ENCODE measurements around the gene CCDC43. TPM values are rescaled to one million over a fixed set of nuclear protein-coding genes. Genes with fewer than 3 reads are reported as not detected.

CCDC43 gene
- total RNA-seq (34.7 and 35.2 TPM in 2 replicates), polyA plus RNA-seq (23.9 and 27.9 TPM in 2 replicates), polyA minus RNA-seq (ENCODE audit: low replicate concordance) (not detected in 2 replicates)
- 24.9 and 27.6 TPM in 2 replicates for polyA plus RNA-seq (2012)

- Histone ChIP-seq H3K4me1 (ENCODE audit: control insufficient read depth, extremely low read depth, insufficient read depth, low read length) (no peaks in the 10 kb centered on the region), H3K36me3 (ENCODE audit: control insufficient read depth, insufficient read depth, low read length) (no peaks in the 10 kb centered on the region), H3K4me3 (replicated peaks in 1 of 4; ENCODE audit: control extremely low read depth in 1 of 4, insufficient read depth in 1 of 4, low read depth in 3 of 4, low read length in 4 of 4) (peak within 1 kb of the TSS; percentile 88 to 100 (median 99)), H3K27ac (ENCODE audit: insufficient read depth, low read length) (peak within 1 kb of the TSS; percentile 89), H3K9me3 (ENCODE audit: control insufficient read depth, insufficient read depth, low read depth, low read length) (no peaks in the 10 kb centered on the region), H3K79me2 (ENCODE audit: control insufficient read depth, insufficient read depth, low read length) (peaks cover 16% of the 10 kb centered on the region), H2AFZ (ENCODE audit: low read length) (peak within 1 kb of the TSS; percentile 97), H3K4me2 (ENCODE audit: extremely low read depth, insufficient read depth, low read length) (peak within 1 kb of the TSS; percentile 98), H4K20me1 (ENCODE audit: control insufficient read depth, extremely low read depth, insufficient read depth, low read length) (no peaks in the 10 kb centered on the region), H3K27me3 (ENCODE audit: control insufficient read depth, insufficient read depth, low read length) (no peaks in the 10 kb centered on the region), H3K9ac (ENCODE audit: insufficient read depth, low read length) (peak within 1 kb of the TSS; percentile 77)
- TF ChIP-seq CTCF (conservative IDR thresholded peaks at IDR 0.05 in 1 of 2, IDR thresholded peaks at IDR 0.05 in 1 of 2; ENCODE audit: low read depth in 1 of 2, low read length in 2 of 2) (no peak), EZH2 (IDR thresholded peaks at IDR 0.05; ENCODE audit: low read length, missing control alignments) (no peak)
- peak; percentile 92 to 96 for DNase-seq (ENCODE audit: low read depth in 2 of 2)
These were observed at the start of gene CCDC43 for GRCh38 chr17:44689477-44690217. CCDC43 (minus strand) TSS chr17:44689776; CDS start chr17:44689753, 23 bp downstream.

- Histone ChIP-seq H3K27ac (ENCODE audit: insufficient read depth, low read length) (no peak overlapping the region), H3K4me3 (replicated peaks in 1 of 4; ENCODE audit: control extremely low read depth in 1 of 4, insufficient read depth in 1 of 4, low read depth in 3 of 4, low read length in 4 of 4) (no peak overlapping the region), H3K36me3 (ENCODE audit: control insufficient read depth, insufficient read depth, low read length) (peaks cover 2% of the 10 kb centered on the region), H3K4me2 (ENCODE audit: extremely low read depth, insufficient read depth, low read length) (no peak overlapping the region), H3K27me3 (ENCODE audit: control insufficient read depth, insufficient read depth, low read length) (no peaks in the 10 kb centered on the region), H2AFZ (ENCODE audit: low read length) (no peak overlapping the region), H3K4me1 (ENCODE audit: control insufficient read depth, extremely low read depth, insufficient read depth, low read length) (no peaks in the 10 kb centered on the region), H3K79me2 (ENCODE audit: control insufficient read depth, insufficient read depth, low read length) (no peaks in the 10 kb centered on the region), H4K20me1 (ENCODE audit: control insufficient read depth, extremely low read depth, insufficient read depth, low read length) (no peaks in the 10 kb centered on the region), H3K9ac (ENCODE audit: insufficient read depth, low read length) (no peak overlapping the region), H3K9me3 (ENCODE audit: control insufficient read depth, insufficient read depth, low read depth, low read length) (no peaks in the 10 kb centered on the region)
- no peak for TF ChIP-seq EZH2 (IDR thresholded peaks at IDR 0.05; ENCODE audit: low read length, missing control alignments)
- no peak for TF ChIP-seq CTCF (conservative IDR thresholded peaks at IDR 0.05 in 1 of 2, IDR thresholded peaks at IDR 0.05 in 1 of 2; ENCODE audit: low read depth in 1 of 2, low read length in 2 of 2)
- peak in 1 of 2 donors; percentile 23 for DNase-seq (ENCODE audit: low read depth in 2 of 2)
These were observed 48.8 kb upstream of the CCDC43 start for GRCh38 chr17:44738214-44738906.

GRCh38 chr17:44736551-44737240 is 47.1 kb upstream of the CCDC43 start:
- Histone ChIP-seq H2AFZ (ENCODE audit: low read length) (no peak overlapping the region), H3K27ac (ENCODE audit: insufficient read depth, low read length) (no peak overlapping the region), H3K9me3 (ENCODE audit: control insufficient read depth, insufficient read depth, low read depth, low read length) (no peaks in the 10 kb centered on the region), H3K4me1 (ENCODE audit: control insufficient read depth, extremely low read depth, insufficient read depth, low read length) (no peaks in the 10 kb centered on the region), H3K4me2 (ENCODE audit: extremely low read depth, insufficient read depth, low read length) (no peak overlapping the region), H3K9ac (ENCODE audit: insufficient read depth, low read length) (no peak overlapping the region), H3K36me3 (ENCODE audit: control insufficient read depth, insufficient read depth, low read length) (no peaks in the 10 kb centered on the region), H3K4me3 (replicated peaks in 1 of 4; ENCODE audit: control extremely low read depth in 1 of 4, insufficient read depth in 1 of 4, low read depth in 3 of 4, low read length in 4 of 4) (no peak overlapping the region), H3K27me3 (ENCODE audit: control insufficient read depth, insufficient read depth, low read length) (no peaks in the 10 kb centered on the region), H3K79me2 (ENCODE audit: control insufficient read depth, insufficient read depth, low read length) (no peaks in the 10 kb centered on the region), H4K20me1 (ENCODE audit: control insufficient read depth, extremely low read depth, insufficient read depth, low read length) (no peaks in the 10 kb centered on the region)
- TF ChIP-seq EZH2 (IDR thresholded peaks at IDR 0.05; ENCODE audit: low read length, missing control alignments): no peak
- no peak for TF ChIP-seq CTCF (conservative IDR thresholded peaks at IDR 0.05 in 1 of 2, IDR thresholded peaks at IDR 0.05 in 1 of 2; ENCODE audit: low read depth in 1 of 2, low read length in 2 of 2)
- DNase-seq (ENCODE audit: low read depth in 2 of 2): no peak
